H9 (cell line): ENCODE measurements around the gene MRPS31. TPM values are rescaled to one million over a fixed set of nuclear protein-coding genes. Genes with fewer than 3 reads are reported as not detected.

Source experiments
- DNase-seq: peaks from one replicate; pipeline ENCODE4 v3.0.0-alpha.2; 2017
- H2AFZ ChIP-seq: one replicate; pipeline ENCODE4 v1.6.1; 2013; ENCODE audit warnings: mild to moderate bottlenecking, low read length, control low read depth, moderate library complexity
- H2AK5ac ChIP-seq: 2 replicates; pipeline ENCODE4 v1.6.1; 2013; ENCODE audit warnings: low read length, control low read depth, mixed read lengths; ENCODE audit not compliant: insufficient read length
- H2BK120ac ChIP-seq: one replicate; pipeline ENCODE4 v1.6.1; 2013; ENCODE audit warnings: low read depth, mild to moderate bottlenecking, low read length, control low read depth, inconsistent platforms; ENCODE audit not compliant: poor library complexity, severe bottlenecking
- H2BK12ac ChIP-seq: 2 replicates; pipeline ENCODE4 v1.6.1; 2013; ENCODE audit warnings: low read length, control low read depth, mixed read lengths, low read depth; ENCODE audit not compliant: insufficient read length
- H2BK15ac ChIP-seq: 2 replicates; pipeline ENCODE4 v1.6.1; 2013; ENCODE audit warnings: low read depth, low read length, control low read depth
- H2BK20ac ChIP-seq: one replicate; pipeline ENCODE4 v1.6.1; 2013; ENCODE audit warnings: low read depth, mild to moderate bottlenecking, low read length, control low read depth, inconsistent platforms; ENCODE audit not compliant: poor library complexity, severe bottlenecking
- H2BK5ac ChIP-seq: 2 replicates; pipeline ENCODE4 v1.6.1; 2013; ENCODE audit warnings: low read length, control low read depth, mixed read lengths; ENCODE audit not compliant: insufficient read length
- H3K14ac ChIP-seq: 2 replicates; pipeline ENCODE4 v1.6.1; 2013; ENCODE audit warnings: low read length, control low read depth; ENCODE audit not compliant: insufficient read depth
- H3K18ac ChIP-seq: 2 replicates; pipeline ENCODE4 v1.6.1; 2013; ENCODE audit warnings: low read depth, mild to moderate bottlenecking, mixed read lengths, low read length, control low read depth; ENCODE audit not compliant: insufficient read length
- H3K23ac ChIP-seq: 2 replicates; pipeline ENCODE4 v1.6.1; 2013; ENCODE audit warnings: low read length, control low read depth, mixed read lengths, low read depth; ENCODE audit not compliant: insufficient read length
- H3K23me2 ChIP-seq: 2 replicates; pipeline ENCODE4 v1.6.1; 2013; ENCODE audit warnings: low read depth, mild to moderate bottlenecking, mixed read lengths, low read length, control low read depth; ENCODE audit not compliant: insufficient read length, poor library complexity, severe bottlenecking
- H3K27ac ChIP-seq: 2 replicates; pipeline ENCODE4 v1.5.1; 2013; ENCODE audit warnings: low read length, control low read depth, mixed read lengths, low read depth; ENCODE audit not compliant: insufficient read length
- H3K27me3 ChIP-seq: 2 replicates; pipeline ENCODE4 v1.6.1; 2013; ENCODE audit warnings: low read length, control low read depth, inconsistent platforms; ENCODE audit not compliant: insufficient read depth
- H3K4ac ChIP-seq: 2 replicates; pipeline ENCODE4 v1.6.1; 2013; ENCODE audit warnings: low read depth, mild to moderate bottlenecking, control low read depth, inconsistent platforms, low read length, moderate library complexity
- H3K4me1 ChIP-seq: 2 replicates; pipeline ENCODE4 v1.6.1; 2013; ENCODE audit warnings: low read length, control low read depth, inconsistent platforms; ENCODE audit not compliant: insufficient read depth
- H3K4me2 ChIP-seq: 2 replicates; pipeline ENCODE4 v1.6.1; 2013; ENCODE audit warnings: low read length, control low read depth, mixed read lengths; ENCODE audit not compliant: insufficient read length, insufficient read depth
- H3K56ac ChIP-seq: 2 replicates; pipeline ENCODE4 v1.6.1; 2013; ENCODE audit warnings: low read depth, mild to moderate bottlenecking, mixed read lengths, low read length, control low read depth; ENCODE audit not compliant: insufficient read length
- H3K79me1 ChIP-seq: 2 replicates; pipeline ENCODE4 v1.6.1; 2013; ENCODE audit warnings: low read depth, mild to moderate bottlenecking, moderate library complexity, low read length, control low read depth, inconsistent platforms; ENCODE audit not compliant: insufficient read depth, poor library complexity, severe bottlenecking
- H3K79me2 ChIP-seq: 2 replicates; pipeline ENCODE4 v1.6.1; 2013; ENCODE audit warnings: low read length, control low read depth, inconsistent platforms; ENCODE audit not compliant: insufficient read depth
- H3K9ac ChIP-seq: 2 replicates; pipeline ENCODE4 v1.6.1; 2013; ENCODE audit warnings: low read length, control low read depth, mixed read lengths; ENCODE audit not compliant: insufficient read length; ENCODE audit errors: extremely low read depth
- H3K9me3 ChIP-seq: one replicate; pipeline ENCODE4 v1.6.1; 2013; ENCODE audit warnings: low read depth, low read length, inconsistent platforms; ENCODE audit not compliant: control insufficient read depth
- H3T11ph ChIP-seq: one replicate; pipeline ENCODE4 v1.6.1; 2013; ENCODE audit warnings: mild to moderate bottlenecking, low read length, control low read depth, inconsistent platforms
- H4K20me1 ChIP-seq: one replicate; pipeline ENCODE4 v1.6.1; 2013; ENCODE audit not compliant: control insufficient read depth, insufficient read length, insufficient read depth
- H4K5ac ChIP-seq: 2 replicates; pipeline ENCODE4 v1.6.1; 2013; ENCODE audit warnings: low read depth, mild to moderate bottlenecking, mixed read lengths, low read length, control low read depth; ENCODE audit not compliant: insufficient read length
- H4K8ac ChIP-seq: replicated peaks from 2 replicates; pipeline ENCODE4 v1.6.1; 2013; ENCODE audit warnings: low read length, control low read depth, mixed read lengths, low read depth; ENCODE audit not compliant: insufficient read length
- H4K91ac ChIP-seq: 2 replicates; pipeline ENCODE4 v1.6.1; 2013; ENCODE audit warnings: low read depth, mild to moderate bottlenecking, moderate library complexity, mixed read lengths, low read length, control low read depth; ENCODE audit not compliant: insufficient read length
- H3K27ac Mint-ChIP-seq, 3 experiments: 2 replicates in 2 of 3; 3 replicates in 1 of 3; pipeline ENCODE4 v1.8.0; 2020 to 2021; ENCODE audit warnings: mixed read lengths in 3 of 3, mild to moderate bottlenecking in 1 of 3, moderate library complexity in 1 of 3
- H3K27me3 Mint-ChIP-seq: 2 replicates; pipeline ENCODE4 v1.8.0; 2021; ENCODE audit warnings: low read depth, mild to moderate bottlenecking, moderate library complexity, mixed read lengths
- H3K36me3 Mint-ChIP-seq, 3 experiments: 2 replicates in 2 of 3; 3 replicates in 1 of 3; pipeline ENCODE4 v1.8.0; 2020 to 2021; ENCODE audit warnings: low read depth in 3 of 3, mixed read lengths in 3 of 3; ENCODE audit not compliant: insufficient read depth in 1 of 3
- H3K4me1 Mint-ChIP-seq, 2 experiments: 2 replicates each; pipeline ENCODE4 v1.8.0; 2020; ENCODE audit warnings: mixed read lengths in 2 of 2
- H3K4me3 Mint-ChIP-seq, 2 experiments: 2 replicates in 1 of 2; 3 replicates in 1 of 2; pipeline ENCODE4 v1.8.0; 2020 to 2021; ENCODE audit warnings: mild to moderate bottlenecking in 2 of 2, mixed read lengths in 2 of 2, moderate library complexity in 1 of 2
- H3K9me3 Mint-ChIP-seq, 2 experiments: 2 replicates in 1 of 2; 3 replicates in 1 of 2; pipeline ENCODE4 v1.8.0; 2020; ENCODE audit warnings: mild to moderate bottlenecking in 2 of 2, mixed read lengths in 2 of 2, moderate library complexity in 1 of 2
- CTCF ChIP-seq: fragments of 200-600 bp; sonication (generic); conservative IDR thresholded peaks from 3 replicates; pipeline ENCODE4 v1.8.0; 2021; ENCODE audit warnings: antibody characterized with exemption, mild to moderate bottlenecking
- WGBS: extraction: QIAGEN DNeasy Blood & Tissue Kit; methylation state at CpG from one replicate; pipeline ENCODE4 v1.1.7; 2013; ENCODE audit warnings: missing lambda C conversion rate, low lambda C conversion rate, mixed read lengths; ENCODE audit not compliant: insufficient read length; ENCODE audit errors: extremely low coverage; 5-methylcytosine and 5-hydroxymethylcytosine counted together
- long read RNA-seq: library from polyadenylated mRNA; unstranded; transcript quantifications from one replicate; pipeline ENCODE4 v2.0.0, GENCODE V29; 2020
- total RNA-seq: library from RNA; stranded (reverse); gene quantifications from 2 replicates; pipeline ENCODE4 v1.2.1, GENCODE V29; 2021

The MRPS31 gene
- 27.3 and 29.6 TPM in 2 replicates for total RNA-seq
- long read RNA-seq, transcript MRPS31-201 (7 exons, 1,462 nt) = major isoform, 112 of 130 reads
- long read RNA-seq, partial matches to known transcripts = 8 of 130 reads
- long read RNA-seq, other reads (novel, unspliced or antisense) = 10 of 130 reads

- no peak for TF ChIP-seq CTCF
- Histone ChIP-seq H3T11ph (no peak within 1 kb of the TSS), H4K91ac (no peak within 1 kb of the TSS), H3K18ac (peak within 1 kb of the TSS; percentile 78), H4K5ac (peak within 1 kb of the TSS; percentile 9), H3K14ac (peak within 1 kb of the TSS; percentile 88; the same call in 1 of the 2 replicates), H3K79me1 (peaks cover 5% of the 10 kb centered on the region), H3K9ac (peak within 1 kb of the TSS; percentile 93), H4K20me1 (no peaks in the 10 kb centered on the region), H2BK15ac (no peak within 1 kb of the TSS), H2AK5ac (no peak within 1 kb of the TSS), H2BK120ac (no peak within 1 kb of the TSS), H3K9me3 (no peaks in the 10 kb centered on the region), H3K23ac (no peak within 1 kb of the TSS), H3K56ac (no peak within 1 kb of the TSS), H3K27ac (peak within 1 kb of the TSS; percentile 54), H3K23me2 (peaks cover 4% of the 10 kb centered on the region), H2AFZ (peak within 1 kb of the TSS; percentile 76), H3K4ac (no peak within 1 kb of the TSS), H3K27me3 (no peaks in the 10 kb centered on the region), H2BK5ac (no peak within 1 kb of the TSS), H4K8ac (no peak within 1 kb of the TSS), H2BK12ac (no peak within 1 kb of the TSS), H2BK20ac (no peak within 1 kb of the TSS), H3K4me1 (no peaks in the 10 kb centered on the region), H3K4me2 (peak within 1 kb of the TSS; percentile 99), H3K79me2 (peaks cover 5% of the 10 kb centered on the region; the same call in 1 of the 2 replicates)
- H3K9me3 Mint-ChIP-seq = no peaks in the 10 kb centered on the region
- peak within 1 kb of the TSS; percentile 99 for H3K4me3 Mint-ChIP-seq
- peaks cover 9 to 10% of the 10 kb centered on the region in 2 experiments for H3K4me1 Mint-ChIP-seq
- H3K27me3 Mint-ChIP-seq = no peaks in the 10 kb centered on the region
- peak; percentile 97 for DNase-seq
- peaks cover 0 to 7% (median 4%) of the 10 kb centered on the region in 3 experiments; a peak in 2 of 7 replicates for H3K36me3 Mint-ChIP-seq
- H3K27ac Mint-ChIP-seq = peak within 1 kb of the TSS; percentile 99
- no CpG with 5 or more reads among the region's 52 CpGs for WGBS
Measured at GRCh38 chr13:40770934-40771618, at the start of gene MRPS31. TSS of gene MRPS31 (minus strand) at chr13:40771190. CDS start at chr13:40771136, 54 bp downstream.
